C1 segment of cervical spinal cord (tissue), 14 donors: ENCODE data around the gene FAM13A.
A peak's percentile ranks its signal among the peaks of the same experiment; 100 is the strongest.
"Not testable (repeated sequence)": the region's sequence is repeated elsewhere in the genome, so short reads cannot be mapped to it uniquely, and the experiment has no call there.

Source experiments
- DNase-seq, 14 donors: peaks; one replicate each; lab custom pipeline; 2025; lab: John Stamatoyannopoulos, UW

The FAM13A gene

DNA sequence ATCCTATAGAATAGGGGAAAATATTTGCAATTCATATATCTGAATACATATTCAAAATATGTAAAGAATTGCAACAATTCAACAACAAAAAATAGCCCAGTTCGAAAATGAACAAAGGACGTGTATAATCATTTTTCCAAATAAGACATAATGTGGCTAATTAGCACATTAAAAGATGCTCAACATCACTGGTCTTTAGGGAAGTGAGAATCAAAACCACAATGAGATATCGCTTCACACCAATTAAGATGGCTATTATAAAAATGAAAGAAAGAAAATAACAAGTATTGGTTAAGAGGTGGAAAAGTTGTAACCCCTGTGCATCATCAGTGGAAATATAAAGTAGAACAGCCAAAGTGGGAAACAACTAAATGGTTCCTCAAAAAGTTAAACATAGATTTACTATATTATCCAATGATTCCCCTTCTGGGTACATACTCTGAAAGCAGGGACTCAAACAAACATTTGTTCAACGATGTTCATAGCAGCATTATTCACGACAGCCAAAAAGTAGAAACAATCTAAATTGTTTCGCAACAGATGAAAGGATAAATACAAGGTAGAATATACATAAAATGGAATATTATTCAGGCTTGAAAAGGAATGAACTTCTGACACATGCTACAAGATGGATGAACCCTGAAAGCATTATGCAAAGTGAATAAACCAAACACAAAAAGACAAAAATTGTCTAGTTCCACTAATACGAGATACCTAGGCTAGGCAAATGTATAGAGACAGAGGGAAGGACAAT is 12.7 kb downstream of the FAM13A start:
- no peak for DNase-seq

DNA sequence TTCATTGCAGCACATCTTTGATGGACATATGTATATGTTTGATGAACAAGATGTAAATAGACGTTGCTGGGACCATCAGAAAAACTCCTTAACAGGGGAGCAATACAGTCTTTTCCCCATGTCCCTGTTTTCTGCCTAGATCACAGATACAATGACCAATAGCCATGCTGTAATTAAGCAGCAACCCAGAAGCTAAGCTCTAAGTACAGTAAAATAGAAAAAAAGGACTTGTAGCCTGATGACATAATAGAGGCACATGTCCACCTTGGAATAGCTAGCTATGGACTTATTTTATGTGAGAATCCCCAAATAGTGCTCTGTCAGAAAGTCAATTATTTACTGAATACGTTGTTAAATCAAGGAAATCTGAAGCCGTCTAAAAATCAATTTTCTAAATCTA is 14.9 kb downstream of the FAM13A start:
- DNase-seq, result no peak

- no peak for DNase-seq
These were observed 17.2 kb downstream of the FAM13A start for GRCh38 chr4:89039730-89040338.

DNA sequence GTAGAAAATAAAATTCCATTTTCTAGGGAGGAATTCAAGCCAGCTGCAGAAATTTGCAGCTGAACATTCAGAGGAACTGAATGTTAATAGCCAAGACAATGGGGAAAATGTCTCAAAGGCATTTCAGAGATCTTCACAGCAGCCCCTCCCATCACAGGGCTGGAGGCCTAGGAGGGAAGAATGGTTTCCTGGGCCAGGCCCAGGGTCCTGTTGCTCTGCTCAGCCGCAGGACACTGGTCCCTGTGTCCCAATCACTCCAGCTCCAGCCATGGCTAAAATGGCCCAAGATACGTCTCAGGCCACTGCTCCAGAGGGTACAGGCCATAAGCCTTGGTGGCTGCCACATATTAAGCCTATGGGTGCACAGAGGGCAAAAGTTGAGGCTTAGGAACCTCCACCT is 20.4 kb downstream of the FAM13A start:
- no peak for DNase-seq

- no peak for DNase-seq
These were observed 25.7 kb downstream of the FAM13A start for GRCh38 chr4:89031272-89031671.

DNA sequence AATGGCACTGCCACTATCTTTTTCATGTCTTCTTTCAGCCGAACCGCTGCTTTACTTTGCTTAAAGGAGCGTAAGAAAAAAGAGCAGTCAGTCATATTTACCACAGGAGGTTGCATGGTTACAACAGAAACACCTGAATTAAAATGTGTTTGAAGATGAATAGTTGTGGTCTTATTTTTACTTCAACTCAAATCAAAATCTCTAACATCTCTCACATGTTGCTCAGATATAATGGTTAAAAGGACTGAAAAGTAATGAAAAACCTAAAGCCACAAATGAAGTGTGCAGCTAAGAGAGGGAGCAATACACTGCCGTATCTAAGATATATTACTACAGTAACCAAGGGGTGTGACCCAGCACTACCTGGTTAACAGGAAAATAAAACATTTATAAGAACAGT is 27.4 kb downstream of the FAM13A start:
- DNase-seq, result no peak

- DNase-seq, result no peak
These were observed 30.4 kb downstream of the FAM13A start for GRCh38 chr4:89026542-89026941.

DNA sequence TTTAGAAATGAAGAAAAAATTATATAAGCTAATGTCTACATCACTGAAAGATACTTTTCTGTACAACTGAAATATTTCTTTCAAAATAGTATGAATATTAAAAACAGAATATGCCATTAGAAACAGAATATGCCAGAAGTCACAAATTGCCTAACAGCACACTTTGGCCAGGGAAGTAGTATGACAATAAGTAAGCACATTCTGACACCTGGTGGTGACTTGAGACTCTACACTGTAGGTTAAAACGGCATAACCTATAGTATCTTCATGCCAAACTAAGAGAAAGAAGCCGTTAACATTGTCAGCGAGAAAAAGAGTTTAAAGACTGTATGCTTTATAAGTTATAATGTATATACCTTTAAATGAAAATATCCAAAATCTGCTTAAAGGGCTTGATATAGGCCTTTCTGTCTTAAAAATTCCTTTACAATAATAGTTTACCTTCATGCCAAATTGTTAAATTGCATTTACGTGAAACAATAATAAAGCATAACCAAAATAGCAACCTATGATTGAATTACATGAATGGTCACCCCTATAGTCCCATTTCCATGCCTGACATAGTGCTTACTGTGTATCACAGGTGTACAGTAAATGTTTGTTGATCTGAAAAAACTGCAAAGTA is 32.8 kb downstream of the FAM13A start:
- DNase-seq, result peak in 5 of 14 donors; percentile 0 to 65 (median 20)

DNA sequence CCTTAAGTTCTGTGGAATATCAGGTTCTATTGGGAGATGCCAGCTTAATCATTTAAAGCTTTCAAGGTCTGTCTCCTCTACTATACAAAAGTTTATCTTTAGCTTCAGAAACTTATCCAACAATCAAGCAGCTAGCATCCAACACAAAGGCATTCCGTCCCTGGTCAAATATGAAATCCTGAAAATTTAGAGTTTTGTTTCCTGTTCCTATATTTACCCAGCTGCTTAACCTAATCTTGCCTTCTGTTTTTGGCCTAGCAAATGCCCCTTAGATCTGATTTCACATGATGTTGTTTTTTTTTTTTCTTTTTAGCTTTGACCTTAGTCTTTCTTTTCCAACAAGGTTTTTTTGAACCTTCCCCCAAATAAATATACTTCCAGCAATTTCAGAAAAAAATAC is 33.8 kb downstream of the FAM13A start:
- no peak for DNase-seq

DNA sequence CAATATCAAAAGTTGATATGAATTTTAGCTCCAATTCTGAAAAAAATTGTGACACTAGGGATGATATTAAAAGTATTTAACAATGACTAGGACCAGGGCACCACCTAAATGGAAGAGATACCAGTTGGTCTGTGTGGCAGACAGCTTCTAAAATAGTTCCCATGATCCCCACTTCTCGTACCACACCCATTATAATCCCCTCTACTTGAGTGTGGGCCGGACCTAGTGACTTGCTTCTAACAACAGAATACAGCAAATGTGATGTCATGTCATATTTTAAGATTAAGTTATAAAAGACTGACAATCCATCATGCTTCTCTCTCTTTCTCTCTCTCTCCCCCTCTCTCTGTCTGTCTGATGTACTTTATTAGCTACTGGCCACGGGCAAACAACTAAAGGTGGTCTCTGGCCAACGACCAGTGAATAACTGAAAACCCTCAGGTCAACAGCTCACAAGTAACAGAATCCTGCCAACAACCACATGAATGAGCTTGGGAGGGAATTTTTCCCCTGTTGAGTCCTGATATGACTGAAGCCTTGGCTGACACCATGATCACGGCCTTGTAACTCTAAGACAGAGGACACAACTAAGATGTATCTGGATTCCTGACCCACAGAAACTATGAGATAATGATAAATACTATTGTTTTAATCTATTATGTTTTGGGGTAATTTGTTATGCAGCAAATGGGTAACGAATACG is 34.4 kb downstream of the FAM13A start:
- no peak for DNase-seq

DNA sequence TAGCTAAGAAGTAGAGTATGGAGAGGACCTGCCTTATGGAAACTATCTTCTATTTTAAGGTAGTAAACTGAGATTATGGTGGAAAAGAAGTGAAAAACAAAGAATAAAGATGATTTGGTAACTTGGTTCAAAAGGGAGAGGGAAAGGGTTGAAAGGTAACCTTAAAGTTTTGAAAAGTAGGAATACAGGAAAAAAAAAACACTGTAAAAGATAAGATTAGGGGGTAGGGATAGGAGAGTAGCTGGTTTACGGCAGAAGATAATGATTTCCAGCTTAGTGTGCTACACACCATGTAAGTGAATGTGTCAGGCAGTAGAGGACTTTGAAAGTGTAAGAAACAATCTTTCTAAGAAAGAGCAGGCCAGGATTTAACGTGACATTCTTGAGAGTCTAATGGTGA is 35.3 kb downstream of the FAM13A start:
- no peak for DNase-seq

GRCh38 chr4:89021062-89021461 is 35.9 kb downstream of the FAM13A start:
- DNase-seq, result no peak

DNA sequence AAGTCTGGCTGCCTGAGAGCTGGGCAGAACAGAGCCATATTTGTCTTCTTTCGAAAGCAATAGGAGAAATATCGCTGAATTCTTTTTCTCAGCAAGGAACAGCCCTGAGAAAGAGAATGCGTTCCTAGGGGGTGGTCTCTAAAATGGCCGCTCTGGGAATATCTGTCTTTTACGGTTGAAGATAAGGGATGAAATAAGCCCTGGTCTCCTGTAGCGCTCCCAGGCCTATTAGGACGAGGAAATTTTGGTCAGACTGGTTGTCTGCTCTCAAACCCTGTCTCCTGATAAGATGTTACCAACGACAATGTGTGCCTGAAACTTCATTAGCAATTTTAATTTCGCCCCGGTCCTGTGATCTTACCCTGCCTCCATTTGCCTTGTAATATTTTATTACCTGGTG is 42.1 kb downstream of the FAM13A start:
- DNase-seq, result not testable (repeated sequence)

- DNase-seq, result no peak
These were observed 47.1 kb downstream of the FAM13A start for GRCh38 chr4:89009761-89010369.

DNA sequence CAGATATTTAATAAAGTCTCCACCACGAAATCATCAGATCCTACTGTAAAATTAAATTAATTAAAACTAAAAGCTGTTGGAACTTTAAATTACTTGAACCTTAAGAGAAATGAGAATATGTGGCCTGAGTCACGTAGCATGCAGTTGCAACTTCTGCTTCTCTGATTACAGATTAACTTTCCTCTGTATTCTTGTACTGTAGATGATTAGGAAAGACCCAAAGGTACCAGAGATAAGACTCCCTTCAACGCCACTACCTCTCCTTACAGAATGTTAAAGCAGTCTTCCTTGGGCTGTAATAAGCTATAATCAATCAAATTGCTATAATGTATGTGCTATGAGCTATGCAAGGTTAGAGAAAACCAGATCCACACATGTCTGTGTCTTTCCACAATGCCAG is 47.9 kb downstream of the FAM13A start:
- DNase-seq, result no peak

DNA sequence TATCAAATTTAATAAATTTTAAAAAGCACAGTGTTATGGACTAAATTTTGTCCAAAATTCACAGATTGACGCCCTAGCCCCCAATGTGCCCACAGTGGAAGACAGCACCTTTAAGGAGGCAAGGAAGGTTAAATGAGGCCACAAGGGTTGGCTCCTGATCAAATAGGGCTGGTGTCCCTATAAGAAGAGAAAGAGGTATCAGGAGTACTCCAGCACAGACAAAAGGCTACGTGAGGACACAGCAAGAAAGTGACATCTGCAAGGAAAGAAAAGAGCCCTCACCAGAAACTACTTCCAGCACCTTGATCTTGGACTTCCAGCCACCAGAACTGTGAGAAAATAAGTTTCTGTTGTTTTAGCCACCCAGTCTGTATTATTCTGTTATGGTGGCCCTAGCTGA is 48.8 kb downstream of the FAM13A start:
- DNase-seq, result no peak

GRCh38 chr4:89007338-89007939 is 49.5 kb downstream of the FAM13A start:
- no peak for DNase-seq

- DNase-seq, result no peak
These were observed 50.7 kb downstream of the FAM13A start for GRCh38 chr4:89006307-89006706.

DNA sequence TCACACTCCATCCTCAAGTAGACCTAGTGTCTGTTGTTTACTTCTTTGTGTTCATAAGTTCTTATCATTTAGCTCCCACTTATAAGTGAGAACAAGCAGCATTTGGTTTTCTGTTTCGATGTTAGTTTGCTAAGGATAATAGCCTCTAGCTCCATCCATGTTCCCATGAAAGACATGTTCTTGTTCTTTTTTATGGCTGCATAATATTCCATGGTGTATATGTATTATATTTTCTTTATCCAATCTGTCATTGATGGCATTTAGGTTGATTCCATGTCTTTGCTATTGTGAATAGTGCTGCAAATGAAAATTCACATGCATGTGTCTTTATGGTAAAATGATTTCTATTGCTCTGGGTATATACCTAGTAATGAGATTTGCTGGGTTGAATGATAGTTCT is 51.9 kb downstream of the FAM13A start:
- DNase-seq, result not testable (repeated sequence)

- DNase-seq, result no peak
These were observed 55.1 kb downstream of the FAM13A start for GRCh38 chr4:89001647-89002445.
